DOHH2 (cell line): ENCODE results near the gene FMNL1.

Experiments used
- EZH2phosphoT487 ChIP-seq: fragments of 200-600 bp; sonication (generic); IDR thresholded peaks from 2 replicates; pipeline ENCODE4 v1.6.1; 2017; ENCODE audit warnings: borderline replicate concordance, mild to moderate bottlenecking, antibody characterized with exemption, low read length, moderate library complexity, mixed read lengths
- TF ChIP-seq, protein P1 (sequence below): fragments of 200-600 bp; sonication (generic); IDR thresholded peaks from one replicate; pipeline ENCODE4 v1.5.1; 2014; ENCODE audit warnings: antibody characterized with exemption, mild to moderate bottlenecking, low read depth, low read length; ENCODE audit not compliant: poor library complexity, severe bottlenecking

DNA sequence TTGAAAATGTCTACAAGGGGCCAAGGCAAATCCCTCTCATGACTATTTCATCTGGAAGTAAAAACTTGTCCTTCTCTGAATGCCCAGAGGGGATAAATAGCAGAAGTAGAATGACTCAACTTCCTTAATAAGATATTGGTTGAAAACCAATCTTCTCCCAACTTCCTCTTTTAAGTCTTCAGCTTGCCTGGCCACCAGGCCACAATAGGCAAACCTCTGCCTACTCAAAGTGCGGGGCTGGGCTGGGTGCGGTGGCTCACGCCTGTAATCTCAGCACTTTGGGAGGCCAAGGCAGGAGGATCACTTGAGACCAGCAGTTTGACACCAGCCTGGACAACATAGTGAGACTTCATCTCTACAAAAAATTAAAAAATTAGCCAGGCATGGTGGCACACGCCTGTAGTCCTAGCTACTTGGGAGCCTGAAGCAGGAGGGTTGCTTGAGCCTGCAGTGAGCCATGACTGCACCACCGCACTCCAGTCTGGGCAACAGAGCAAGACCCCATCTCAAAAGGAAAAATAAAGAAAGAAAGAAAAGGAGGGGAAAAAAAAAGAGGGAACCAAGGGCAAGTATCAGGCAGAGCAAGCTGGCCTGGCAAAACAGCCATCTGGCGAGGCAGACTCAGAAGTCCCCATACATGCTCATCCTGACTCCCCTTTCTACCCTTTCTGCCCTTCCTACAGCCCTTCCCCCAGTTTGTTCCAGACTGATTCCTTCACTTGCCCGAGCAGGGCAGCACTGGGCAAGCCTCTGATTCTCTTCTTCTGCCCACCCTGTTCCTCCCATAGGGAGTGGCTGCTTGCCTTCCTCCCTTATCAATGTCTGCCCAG, 74.5 kb downstream of the FMNL1 start:
- TF ChIP-seq, protein P1, sequence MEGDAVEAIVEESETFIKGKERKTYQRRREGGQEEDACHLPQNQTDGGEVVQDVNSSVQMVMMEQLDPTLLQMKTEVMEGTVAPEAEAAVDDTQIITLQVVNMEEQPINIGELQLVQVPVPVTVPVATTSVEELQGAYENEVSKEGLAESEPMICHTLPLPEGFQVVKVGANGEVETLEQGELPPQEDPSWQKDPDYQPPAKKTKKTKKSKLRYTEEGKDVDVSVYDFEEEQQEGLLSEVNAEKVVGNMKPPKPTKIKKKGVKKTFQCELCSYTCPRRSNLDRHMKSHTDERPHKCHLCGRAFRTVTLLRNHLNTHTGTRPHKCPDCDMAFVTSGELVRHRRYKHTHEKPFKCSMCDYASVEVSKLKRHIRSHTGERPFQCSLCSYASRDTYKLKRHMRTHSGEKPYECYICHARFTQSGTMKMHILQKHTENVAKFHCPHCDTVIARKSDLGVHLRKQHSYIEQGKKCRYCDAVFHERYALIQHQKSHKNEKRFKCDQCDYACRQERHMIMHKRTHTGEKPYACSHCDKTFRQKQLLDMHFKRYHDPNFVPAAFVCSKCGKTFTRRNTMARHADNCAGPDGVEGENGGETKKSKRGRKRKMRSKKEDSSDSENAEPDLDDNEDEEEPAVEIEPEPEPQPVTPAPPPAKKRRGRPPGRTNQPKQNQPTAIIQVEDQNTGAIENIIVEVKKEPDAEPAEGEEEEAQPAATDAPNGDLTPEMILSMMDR, result no peak
- no peak for TF ChIP-seq EZH2phosphoT487
